Kidney (tissue), 14 donors: Measurements from ENCODE around the gene MNX1. TPM values are rescaled to one million over a fixed set of nuclear protein-coding genes. Genes with fewer than 3 reads are reported as not detected.

ENCODE experiments used
- DNase-seq, 5 donors: peaks; one replicate each; pipeline ENCODE4 v3.0.0-alpha.2; 2013 to 2020
- FAIRE-seq: peaks from 2 replicates; lab custom pipeline; 2012; peaks lifted over from hg19 to GRCh38; lab: Jason Lieb, UNC
- H3K27ac ChIP-seq, 2 donors: one replicate each; pipeline ENCODE4 v1.7.0; 2013; ENCODE audit warnings: low read depth in 2 of 2, low read length in 2 of 2, inconsistent platforms in 1 of 2
- H3K27me3 ChIP-seq: one replicate; pipeline ENCODE4 v1.7.1; 2013; ENCODE audit warnings: low read length, inconsistent platforms; ENCODE audit not compliant: control insufficient read depth, insufficient read depth
- H3K36me3 ChIP-seq, 3 donors: one replicate each; pipeline versions ENCODE4 v1.7.0 to v1.7.1; 2013; ENCODE audit warnings: low read length in 3 of 3, control low read depth in 1 of 3, inconsistent platforms in 1 of 3; ENCODE audit not compliant: insufficient read depth in 3 of 3, control insufficient read depth in 2 of 3
- H3K4me1 ChIP-seq, 3 donors: one replicate each; pipeline versions ENCODE4 v1.7.0 to v1.7.1; 2013; ENCODE audit warnings: low read length in 3 of 3, inconsistent platforms in 1 of 3, low read depth in 1 of 3; ENCODE audit not compliant: control insufficient read depth in 2 of 3, insufficient read depth in 2 of 3
- H3K4me3 ChIP-seq, 3 donors: one replicate each; pipeline versions ENCODE4 v1.7.0 to v1.8.1; 2013; ENCODE audit warnings: low read length in 3 of 3, control low read depth in 1 of 3, inconsistent platforms in 1 of 3
- H3K9ac ChIP-seq, 3 donors: one replicate each; pipeline versions ENCODE4 v1.7.0 to v1.7.1; 2013; ENCODE audit warnings: low read length in 3 of 3, control low read depth in 1 of 3, inconsistent platforms in 1 of 3
- H3K9me3 ChIP-seq, 3 donors: one replicate each; pipeline versions ENCODE4 v1.7.0 to v1.7.1; 2013; ENCODE audit warnings: low read length in 3 of 3, control low read depth in 1 of 3, inconsistent platforms in 1 of 3; ENCODE audit not compliant: control insufficient read depth in 2 of 3, insufficient read depth in 1 of 3
- intact Hi-C: fragments of 100-400 bp; cut with DNase I; formaldehyde crosslinking; loops from one replicate; pipeline ENCODE4 v1.11.1; 2022
- polyA plus RNA-seq: library from polyadenylated mRNA; stranded (reverse); fragments of 350-450 nt; fragmentation: Illumina TruSeq; extraction: RNeasy Lipid Tissue Mini Kit (QIAGEN cat#74804); gene quantifications from one replicate; pipeline ENCODE4 v1.2.3, GENCODE V29; 2014; ENCODE audit warnings: low read depth, low replicate concordance; ENCODE audit not compliant: insufficient read depth
- total RNA-seq: library from RNA; stranded (reverse); fragmentation: NEBNext Ultra II Directional; extraction: Animal tissue kit (Norgen Biotek cat#: 25700); gene quantifications from one replicate; pipeline ENCODE4 v1.2.1, GENCODE V29; 2021
- TF ChIP-seq, protein P1 (sequence below): IDR thresholded peaks from 3 replicates; pipeline ENCODE4 v1.5.1; 2012; ENCODE audit warnings: mild to moderate bottlenecking, moderate library complexity, borderline replicate concordance; ENCODE audit not compliant: insufficient read depth; ENCODE audit errors: extremely low read depth
- donor health status: control.
- donor health status: control.
- donor health status: control.
- donor health status: control.
- donor health status: control.
- donor health status: DM: yes; HTN: yes; CAD: no.
- donor health status: Normal renal cell carcinoma (clear cell type).

Gene MNX1
- total and polyA plus RNA-seq, 2 donors from 2014 or later = 1.1 TPM; not detected in 1

GRCh38 chr7:156999958-157000726 lies 10.3 kb downstream of the MNX1 start:
- H3K9ac ChIP-seq = no peak overlapping the region
- intact Hi-C loops = no loop called here
- FAIRE-seq (no peak), DNase-seq (peak in 2 of 5 donors; percentile 19 to 56)
- TF ChIP-seq, protein P1, sequence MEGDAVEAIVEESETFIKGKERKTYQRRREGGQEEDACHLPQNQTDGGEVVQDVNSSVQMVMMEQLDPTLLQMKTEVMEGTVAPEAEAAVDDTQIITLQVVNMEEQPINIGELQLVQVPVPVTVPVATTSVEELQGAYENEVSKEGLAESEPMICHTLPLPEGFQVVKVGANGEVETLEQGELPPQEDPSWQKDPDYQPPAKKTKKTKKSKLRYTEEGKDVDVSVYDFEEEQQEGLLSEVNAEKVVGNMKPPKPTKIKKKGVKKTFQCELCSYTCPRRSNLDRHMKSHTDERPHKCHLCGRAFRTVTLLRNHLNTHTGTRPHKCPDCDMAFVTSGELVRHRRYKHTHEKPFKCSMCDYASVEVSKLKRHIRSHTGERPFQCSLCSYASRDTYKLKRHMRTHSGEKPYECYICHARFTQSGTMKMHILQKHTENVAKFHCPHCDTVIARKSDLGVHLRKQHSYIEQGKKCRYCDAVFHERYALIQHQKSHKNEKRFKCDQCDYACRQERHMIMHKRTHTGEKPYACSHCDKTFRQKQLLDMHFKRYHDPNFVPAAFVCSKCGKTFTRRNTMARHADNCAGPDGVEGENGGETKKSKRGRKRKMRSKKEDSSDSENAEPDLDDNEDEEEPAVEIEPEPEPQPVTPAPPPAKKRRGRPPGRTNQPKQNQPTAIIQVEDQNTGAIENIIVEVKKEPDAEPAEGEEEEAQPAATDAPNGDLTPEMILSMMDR = no peak
- H3K4me3 ChIP-seq = peak overlapping the region in 1 of 3 donors; percentile 37
- no peak overlapping the region for H3K27ac ChIP-seq
- H3K9me3 ChIP-seq = peaks cover 0 to 2% (median 0%) of the 10 kb centered on the region in 3 donors
- no peaks in the 10 kb centered on the region for H3K4me1 ChIP-seq
- H3K27me3 ChIP-seq = peaks cover 50% of the 10 kb centered on the region
- no peaks in the 10 kb centered on the region for H3K36me3 ChIP-seq

GRCh38 chr7:156998988-156999957 lies 11.2 kb downstream of the MNX1 start:
- no peak for FAIRE-seq
- H3K4me3 ChIP-seq = no peak overlapping the region
- peaks cover 0 to 2% (median 0%) of the 10 kb centered on the region in 3 donors for H3K9me3 ChIP-seq
- no peak overlapping the region for H3K9ac ChIP-seq
- peak in 1 of 5 donors; percentile 8 for DNase-seq
- intact Hi-C loops = no loop called here
- H3K27ac ChIP-seq = no peak overlapping the region
- no peaks in the 10 kb centered on the region for H3K4me1 ChIP-seq
- H3K27me3 ChIP-seq = peaks cover 43% of the 10 kb centered on the region
- TF ChIP-seq, protein P1 = no peak
- H3K36me3 ChIP-seq = no peaks in the 10 kb centered on the region

DNA sequence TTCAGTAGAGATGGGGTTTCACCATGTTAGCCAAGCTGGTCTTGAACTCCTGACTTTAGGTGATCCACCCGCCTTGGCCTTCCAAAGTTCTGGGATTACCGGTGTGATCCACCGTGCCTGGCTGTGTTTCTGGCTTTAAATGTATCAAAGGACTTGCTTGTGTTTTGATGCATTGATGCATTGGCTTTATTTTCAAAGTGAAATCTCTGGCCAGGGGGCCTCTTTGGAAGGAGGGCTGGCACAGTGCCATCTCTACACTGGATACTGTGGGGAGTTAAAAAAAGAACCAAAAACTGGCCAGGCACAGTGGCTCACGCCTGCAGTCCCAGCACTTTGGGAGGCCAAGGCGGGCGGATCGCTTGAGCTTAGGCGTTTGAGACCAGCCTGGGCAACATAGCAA lies 16.0 kb downstream of the MNX1 start:
- Histone ChIP-seq H3K27ac (no peak overlapping the region), H3K4me3 (no peak overlapping the region), H3K9me3 (peaks cover 0 to 2% (median 0%) of the 10 kb centered on the region in 3 donors), H3K4me1 (no peaks in the 10 kb centered on the region), H3K36me3 (no peaks in the 10 kb centered on the region), H3K9ac (no peak overlapping the region), H3K27me3 (peaks cover 14% of the 10 kb centered on the region)
- no peak for DNase-seq
- intact Hi-C loops = no loop called here
- TF ChIP-seq, protein P1 = no peak
- FAIRE-seq = no peak
